ENCODE data around the gene ADGRG6.
"Not testable (repeated sequence)": the region's sequence is repeated elsewhere in the genome, so short reads cannot be mapped to it uniquely, and the experiment has no call there.

The ADGRG6 gene

DNA sequence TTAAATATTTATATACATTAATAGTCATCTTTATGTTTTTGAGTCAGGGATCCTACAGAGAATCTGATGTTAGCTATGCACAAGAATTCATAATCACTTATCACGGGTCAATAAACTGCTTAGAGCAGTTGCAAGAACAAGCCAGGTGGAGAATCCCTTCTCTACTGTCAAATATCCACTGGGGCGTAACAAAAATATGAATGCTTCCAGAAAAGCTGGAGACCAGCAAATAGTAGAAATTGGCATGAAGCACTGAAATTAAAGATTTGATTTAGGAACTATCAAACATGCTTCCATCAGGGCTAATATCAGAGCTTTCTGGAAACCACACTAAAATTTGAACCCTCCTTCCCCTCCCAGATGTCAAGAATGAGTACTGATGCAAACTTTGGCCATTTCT is 37.3 kb downstream of the ADGRG6 start:
- no peak overlapping the region for H3K27ac ChIP-seq (ENCODE audit: low read length)
- H3K27me3 ChIP-seq (ENCODE audit: control insufficient read depth, insufficient read depth, low read length) = no peaks in the 10 kb centered on the region
- H3K9me3 ChIP-seq (ENCODE audit: control insufficient read depth, low read depth, low read length) = no peaks in the 10 kb centered on the region
- no peaks in the 10 kb centered on the region for H3K36me3 ChIP-seq (ENCODE audit: control insufficient read depth, low read depth, low read length)
- H3K4me1 ChIP-seq (ENCODE audit: control insufficient read depth, low read depth, low read length) = no peaks in the 10 kb centered on the region
- no peak overlapping the region for H3K4me3 ChIP-seq (ENCODE audit: low read length)
- no peak overlapping the region for H3K9ac ChIP-seq (ENCODE audit: low read length)

DNA sequence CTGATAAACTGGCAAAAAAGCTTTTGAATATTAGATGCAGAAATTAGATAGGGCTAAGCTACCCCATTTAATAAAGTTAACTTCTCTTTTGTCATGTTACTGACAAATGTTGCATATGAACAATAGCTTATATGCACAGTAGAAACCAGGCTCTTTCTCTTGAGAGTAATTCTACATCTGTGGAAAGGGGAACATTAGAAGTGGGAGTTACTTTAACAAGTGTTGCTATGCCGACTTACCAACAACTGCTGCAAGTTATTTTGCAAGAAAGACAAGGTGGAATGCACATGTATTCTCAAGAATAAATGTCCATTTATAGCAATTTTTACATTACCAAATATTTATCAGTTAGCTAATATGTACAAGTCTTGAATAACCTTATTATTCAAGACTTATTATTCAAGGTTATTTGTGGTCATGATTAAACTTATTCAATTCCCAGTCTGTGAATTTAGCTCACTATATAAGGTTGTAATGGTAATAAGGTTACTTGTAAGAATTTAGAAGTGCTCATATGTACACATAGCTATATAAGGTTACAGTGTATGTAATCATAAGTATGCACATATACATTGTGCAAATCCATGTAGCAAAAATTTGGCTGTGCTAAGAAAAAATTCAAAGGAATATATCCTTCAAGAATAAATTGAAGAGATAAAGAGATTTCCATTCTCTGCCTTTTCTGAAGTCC is 38.3 kb downstream of the ADGRG6 start:
- Histone ChIP-seq H3K36me3 (ENCODE audit: control insufficient read depth, low read depth, low read length) (no peaks in the 10 kb centered on the region), H3K27me3 (ENCODE audit: control insufficient read depth, insufficient read depth, low read length) (no peaks in the 10 kb centered on the region), H3K9ac (ENCODE audit: low read length) (no peak overlapping the region), H3K4me1 (ENCODE audit: control insufficient read depth, low read depth, low read length) (no peaks in the 10 kb centered on the region), H3K9me3 (ENCODE audit: control insufficient read depth, low read depth, low read length) (no peaks in the 10 kb centered on the region), H3K4me3 (ENCODE audit: low read length) (no peak overlapping the region), H3K27ac (ENCODE audit: low read length) (no peak overlapping the region)

DNA sequence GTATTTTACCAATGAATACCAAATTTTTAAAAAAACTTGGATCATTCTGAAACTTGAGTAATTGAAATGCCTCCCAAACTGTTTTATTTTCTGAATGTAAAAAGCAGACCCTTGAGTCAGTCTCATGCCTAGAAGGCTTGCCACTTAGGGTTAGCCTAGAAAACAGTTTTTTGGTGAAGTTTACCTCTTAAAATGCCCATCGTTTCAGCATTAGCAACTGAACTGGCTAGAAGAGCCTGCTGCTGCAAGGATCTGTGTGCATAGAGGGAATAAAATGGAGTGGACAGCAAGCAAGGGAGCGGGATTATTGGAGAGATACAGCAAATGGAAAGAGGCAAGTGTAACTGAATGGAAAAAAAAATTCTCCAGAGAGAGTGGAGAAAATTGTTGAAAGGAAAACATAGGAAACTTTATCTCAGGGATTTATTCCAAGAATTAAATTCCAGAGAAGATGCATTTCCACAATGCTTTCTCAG is 40.1 kb downstream of the ADGRG6 start:
- H3K27me3 ChIP-seq (ENCODE audit: control insufficient read depth, insufficient read depth, low read length) = no peaks in the 10 kb centered on the region
- H3K4me3 ChIP-seq (ENCODE audit: low read length) = no peak overlapping the region
- no peak overlapping the region for H3K27ac ChIP-seq (ENCODE audit: low read length)
- no peaks in the 10 kb centered on the region for H3K36me3 ChIP-seq (ENCODE audit: control insufficient read depth, low read depth, low read length)
- no peaks in the 10 kb centered on the region for H3K4me1 ChIP-seq (ENCODE audit: control insufficient read depth, low read depth, low read length)
- H3K9me3 ChIP-seq (ENCODE audit: control insufficient read depth, low read depth, low read length) = no peaks in the 10 kb centered on the region
- H3K9ac ChIP-seq (ENCODE audit: low read length) = no peak overlapping the region

DNA sequence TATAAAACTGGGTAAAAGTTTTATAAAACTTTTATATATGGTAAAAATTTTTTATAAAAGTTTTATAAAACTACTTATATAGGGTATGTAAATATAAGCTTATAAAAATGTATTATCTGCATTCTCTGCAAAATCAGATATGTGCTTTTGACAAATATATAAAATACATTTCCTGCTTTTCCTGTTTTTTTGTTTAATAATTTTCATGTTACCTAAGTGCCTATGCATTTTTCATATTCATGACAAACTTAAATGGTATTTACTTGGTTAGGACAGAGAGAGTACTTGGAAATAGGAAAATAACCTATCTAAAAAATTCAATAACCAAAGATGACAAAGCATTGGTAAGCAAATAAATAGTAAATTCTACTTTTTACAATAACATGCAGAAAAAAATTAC is 41.2 kb downstream of the ADGRG6 start:
- Histone ChIP-seq H3K9ac (ENCODE audit: low read length) (no peak overlapping the region), H3K27me3 (ENCODE audit: control insufficient read depth, insufficient read depth, low read length) (no peaks in the 10 kb centered on the region), H3K4me3 (ENCODE audit: low read length) (no peak overlapping the region), H3K27ac (ENCODE audit: low read length) (no peak overlapping the region), H3K9me3 (ENCODE audit: control insufficient read depth, low read depth, low read length) (no peaks in the 10 kb centered on the region), H3K4me1 (ENCODE audit: control insufficient read depth, low read depth, low read length) (no peaks in the 10 kb centered on the region), H3K36me3 (ENCODE audit: control insufficient read depth, low read depth, low read length) (no peaks in the 10 kb centered on the region)

DNA sequence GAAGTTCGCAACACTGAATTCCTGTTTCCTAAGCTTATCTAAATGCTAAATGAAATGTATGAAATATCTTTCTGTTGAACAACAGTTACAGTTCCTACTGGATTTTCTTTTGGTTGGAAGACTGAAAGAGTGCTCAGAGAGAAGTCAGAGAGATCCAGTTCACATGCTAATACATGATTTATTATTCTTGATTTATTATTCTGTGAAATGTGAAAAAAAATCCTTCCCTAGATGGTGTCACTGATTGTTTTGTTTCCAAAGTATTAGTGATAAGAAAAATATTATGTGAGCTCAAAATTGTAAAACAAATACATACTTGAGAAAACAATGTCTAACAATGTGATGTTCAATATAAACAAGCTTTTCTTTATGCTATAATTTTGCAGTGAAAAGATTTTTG is 42.1 kb downstream of the ADGRG6 start:
- Histone ChIP-seq H3K27ac (ENCODE audit: low read length) (no peak overlapping the region), H3K9me3 (ENCODE audit: control insufficient read depth, low read depth, low read length) (no peaks in the 10 kb centered on the region), H3K9ac (ENCODE audit: low read length) (no peak overlapping the region), H3K36me3 (ENCODE audit: control insufficient read depth, low read depth, low read length) (no peaks in the 10 kb centered on the region), H3K4me3 (ENCODE audit: low read length) (no peak overlapping the region), H3K27me3 (ENCODE audit: control insufficient read depth, insufficient read depth, low read length) (no peaks in the 10 kb centered on the region), H3K4me1 (ENCODE audit: control insufficient read depth, low read depth, low read length) (no peaks in the 10 kb centered on the region)

DNA sequence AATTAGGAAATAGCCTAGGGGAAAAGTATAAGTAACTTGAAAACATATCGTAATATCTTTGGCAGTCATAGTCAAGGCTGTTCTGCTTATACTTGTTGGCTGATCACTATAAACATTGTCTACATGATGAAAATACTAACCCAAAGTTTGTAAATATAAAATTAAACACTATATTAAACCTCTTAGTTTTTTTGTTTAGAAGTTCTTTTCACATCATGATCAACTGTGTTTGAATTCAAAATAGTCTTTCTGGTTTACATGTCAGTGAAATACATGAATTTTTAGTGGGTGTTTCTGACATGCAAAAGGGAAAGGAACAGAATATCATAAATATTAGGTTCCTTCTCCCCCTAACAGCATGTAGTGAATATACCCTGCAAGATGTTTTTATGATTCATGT is 43.5 kb downstream of the ADGRG6 start:
- H3K4me3 ChIP-seq (ENCODE audit: low read length) = no peak overlapping the region
- no peak overlapping the region for H3K27ac ChIP-seq (ENCODE audit: low read length)
- H3K4me1 ChIP-seq (ENCODE audit: control insufficient read depth, low read depth, low read length) = no peaks in the 10 kb centered on the region
- no peak overlapping the region for H3K9ac ChIP-seq (ENCODE audit: low read length)
- no peaks in the 10 kb centered on the region for H3K36me3 ChIP-seq (ENCODE audit: control insufficient read depth, low read depth, low read length)
- no peaks in the 10 kb centered on the region for H3K27me3 ChIP-seq (ENCODE audit: control insufficient read depth, insufficient read depth, low read length)
- H3K9me3 ChIP-seq (ENCODE audit: control insufficient read depth, low read depth, low read length) = no peaks in the 10 kb centered on the region

DNA sequence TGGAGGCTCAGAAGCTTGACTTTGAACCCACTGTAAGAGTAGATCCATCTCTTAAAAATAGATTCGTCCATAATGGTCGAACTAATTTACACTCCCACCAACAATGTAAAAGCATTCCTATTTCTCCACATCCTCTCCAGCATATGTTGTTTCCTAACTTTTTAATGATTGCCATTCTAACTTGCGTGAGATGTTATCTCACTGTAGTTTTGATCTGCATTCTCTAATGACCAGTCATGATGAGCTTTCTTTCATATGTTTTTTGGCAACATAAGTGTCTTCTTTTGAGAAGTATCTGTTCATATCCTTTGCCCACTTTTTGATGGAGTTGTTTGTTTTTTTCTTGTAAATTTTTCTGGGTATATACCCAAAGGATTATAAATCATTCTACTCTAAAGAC is 44.4 kb downstream of the ADGRG6 start:
- H3K4me3 ChIP-seq (ENCODE audit: low read length); H3K9me3 ChIP-seq (ENCODE audit: control insufficient read depth, low read depth, low read length); H3K27ac ChIP-seq (ENCODE audit: low read length); H3K4me1 ChIP-seq (ENCODE audit: control insufficient read depth, low read depth, low read length); H3K36me3 ChIP-seq (ENCODE audit: control insufficient read depth, low read depth, low read length); H3K27me3 ChIP-seq (ENCODE audit: control insufficient read depth, insufficient read depth, low read length); H3K9ac ChIP-seq (ENCODE audit: low read length): not testable (repeated sequence)

DNA sequence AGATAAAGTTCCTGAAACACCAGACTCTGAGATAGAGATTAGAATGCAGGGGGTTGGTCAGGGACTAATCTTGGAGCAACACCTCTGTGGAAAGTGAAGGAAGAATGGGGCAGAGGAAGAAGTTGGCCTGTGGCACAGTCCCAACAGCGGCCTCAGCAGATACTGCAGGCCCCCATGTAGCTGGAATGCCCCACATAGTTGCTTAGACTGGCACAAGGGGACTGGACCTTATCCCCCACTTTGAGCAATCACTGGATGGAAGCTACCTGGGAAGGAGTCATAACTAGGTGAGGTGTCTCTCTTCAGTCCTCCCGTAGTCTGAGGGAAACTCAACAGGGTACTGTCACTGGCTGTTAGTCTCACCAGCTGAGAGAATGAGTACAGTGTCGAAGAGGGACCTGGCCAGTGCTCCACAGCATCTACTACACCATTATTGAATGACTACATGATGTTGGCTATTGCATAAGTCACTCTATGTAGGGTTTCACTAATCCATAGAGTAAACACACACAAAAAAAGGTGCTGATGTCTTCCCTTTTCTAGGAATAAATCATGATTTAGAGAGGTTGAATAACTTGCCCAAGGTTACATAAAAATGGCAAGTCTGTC is 47.5 kb downstream of the ADGRG6 start:
- H3K4me3 ChIP-seq (ENCODE audit: low read length) = no peak overlapping the region
- no peaks in the 10 kb centered on the region for H3K4me1 ChIP-seq (ENCODE audit: control insufficient read depth, low read depth, low read length)
- no peaks in the 10 kb centered on the region for H3K27me3 ChIP-seq (ENCODE audit: control insufficient read depth, insufficient read depth, low read length)
- H3K36me3 ChIP-seq (ENCODE audit: control insufficient read depth, low read depth, low read length) = no peaks in the 10 kb centered on the region
- H3K9me3 ChIP-seq (ENCODE audit: control insufficient read depth, low read depth, low read length) = no peaks in the 10 kb centered on the region
- no peak overlapping the region for H3K27ac ChIP-seq (ENCODE audit: low read length)
- no peak overlapping the region for H3K9ac ChIP-seq (ENCODE audit: low read length)

DNA sequence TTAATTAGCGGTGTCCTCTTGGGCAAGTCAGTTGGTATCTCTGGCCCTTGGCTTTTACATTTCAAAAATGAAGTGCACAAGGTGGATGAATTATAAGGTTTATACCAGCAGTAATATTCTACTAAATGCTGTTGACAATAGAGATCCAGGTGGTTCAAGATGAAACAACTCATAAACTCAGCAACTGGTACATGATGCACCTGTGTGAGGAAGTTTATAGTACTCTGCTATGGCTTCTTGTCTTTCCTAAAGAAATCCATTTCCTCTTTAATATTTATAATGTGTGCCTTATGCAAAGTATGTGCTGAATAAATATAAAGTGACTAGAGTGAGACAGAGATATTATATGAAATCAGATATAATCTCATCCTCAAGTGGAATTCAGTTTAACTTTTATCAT is 48.5 kb downstream of the ADGRG6 start:
- H3K9ac ChIP-seq (ENCODE audit: low read length) = no peak overlapping the region
- H3K27me3 ChIP-seq (ENCODE audit: control insufficient read depth, insufficient read depth, low read length) = no peaks in the 10 kb centered on the region
- no peak overlapping the region for H3K27ac ChIP-seq (ENCODE audit: low read length)
- no peak overlapping the region for H3K4me3 ChIP-seq (ENCODE audit: low read length)
- no peaks in the 10 kb centered on the region for H3K9me3 ChIP-seq (ENCODE audit: control insufficient read depth, low read depth, low read length)
- no peaks in the 10 kb centered on the region for H3K4me1 ChIP-seq (ENCODE audit: control insufficient read depth, low read depth, low read length)
- no peaks in the 10 kb centered on the region for H3K36me3 ChIP-seq (ENCODE audit: control insufficient read depth, low read depth, low read length)

DNA sequence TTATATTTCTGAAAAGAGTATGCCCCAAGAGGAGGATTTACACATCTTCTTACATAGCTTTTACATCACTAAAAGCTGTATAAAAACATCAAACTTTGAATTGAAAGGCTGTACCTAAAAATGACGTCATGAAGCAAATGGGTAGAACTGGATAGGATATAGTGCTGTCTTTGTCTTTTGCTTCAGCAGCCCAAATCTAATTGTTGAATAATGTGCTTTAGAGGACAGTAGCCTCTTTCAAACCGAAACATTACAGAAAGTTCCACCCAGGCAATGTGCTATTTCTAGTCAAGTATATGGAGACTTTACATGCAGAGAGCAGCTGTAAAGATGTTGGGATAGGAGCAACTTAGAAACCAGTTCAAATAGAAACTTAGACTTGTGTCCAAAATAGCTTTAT is 51.9 kb downstream of the ADGRG6 start:
- Histone ChIP-seq H3K27ac (ENCODE audit: low read length) (no peak overlapping the region), H3K4me1 (ENCODE audit: control insufficient read depth, low read depth, low read length) (no peaks in the 10 kb centered on the region), H3K27me3 (ENCODE audit: control insufficient read depth, insufficient read depth, low read length) (no peaks in the 10 kb centered on the region), H3K4me3 (ENCODE audit: low read length) (no peak overlapping the region), H3K36me3 (ENCODE audit: control insufficient read depth, low read depth, low read length) (no peaks in the 10 kb centered on the region), H3K9ac (ENCODE audit: low read length) (no peak overlapping the region), H3K9me3 (ENCODE audit: control insufficient read depth, low read depth, low read length) (no peaks in the 10 kb centered on the region)

DNA sequence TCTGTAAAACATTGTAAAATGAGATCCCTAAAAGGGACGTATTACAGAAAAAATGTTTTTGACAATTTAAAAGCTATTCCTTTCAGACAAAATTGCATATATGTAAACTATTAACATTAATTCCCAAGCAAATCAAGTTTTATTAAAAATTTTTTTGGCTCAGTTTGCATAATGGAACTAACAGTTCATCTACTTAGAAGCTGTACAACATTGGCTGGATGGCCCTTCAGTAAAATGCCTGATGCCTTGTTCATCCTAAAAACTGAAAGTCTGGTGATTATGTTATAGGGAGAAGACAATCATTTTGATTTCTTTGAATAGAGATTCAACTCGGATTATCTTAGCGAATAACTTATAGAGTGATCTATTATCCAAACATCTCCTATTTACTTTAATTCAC is 52.8 kb downstream of the ADGRG6 start:
- H3K4me1 ChIP-seq (ENCODE audit: control insufficient read depth, low read depth, low read length) = no peaks in the 10 kb centered on the region
- no peak overlapping the region for H3K4me3 ChIP-seq (ENCODE audit: low read length)
- no peak overlapping the region for H3K27ac ChIP-seq (ENCODE audit: low read length)
- H3K9ac ChIP-seq (ENCODE audit: low read length) = no peak overlapping the region
- no peaks in the 10 kb centered on the region for H3K36me3 ChIP-seq (ENCODE audit: control insufficient read depth, low read depth, low read length)
- H3K9me3 ChIP-seq (ENCODE audit: control insufficient read depth, low read depth, low read length) = no peaks in the 10 kb centered on the region
- H3K27me3 ChIP-seq (ENCODE audit: control insufficient read depth, insufficient read depth, low read length) = no peaks in the 10 kb centered on the region

DNA sequence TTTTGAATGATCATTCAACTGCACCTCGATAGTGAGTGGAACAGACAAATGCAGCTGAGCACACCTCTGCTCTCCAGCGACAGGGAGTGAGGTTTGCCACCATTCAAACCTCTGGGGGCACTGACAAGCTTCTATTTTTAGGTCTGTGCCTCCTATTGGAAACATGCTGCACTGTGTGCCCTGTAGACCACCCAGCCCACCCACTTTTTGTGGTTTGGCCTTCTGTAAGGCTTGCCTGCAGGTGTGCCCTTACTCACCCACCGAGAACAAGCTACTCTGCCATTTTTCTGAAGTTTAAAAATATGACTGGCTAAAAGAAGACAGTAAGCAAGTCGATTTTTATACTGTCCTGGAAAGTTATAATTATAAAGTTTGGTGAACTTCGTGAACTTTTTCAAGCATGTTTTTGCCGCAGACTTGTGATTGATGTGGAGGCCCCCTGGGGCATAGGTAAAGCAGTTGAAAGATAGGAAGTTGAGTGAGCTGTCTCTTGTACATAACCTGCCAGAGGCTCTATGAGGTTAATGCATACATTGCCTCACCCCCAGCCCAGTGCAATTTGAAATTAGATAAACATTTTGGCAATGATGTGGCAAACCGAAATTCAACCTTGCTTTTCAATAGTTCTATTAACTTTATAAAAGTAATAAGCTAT is 53.8 kb downstream of the ADGRG6 start:
- Histone ChIP-seq H3K27ac (ENCODE audit: low read length) (no peak overlapping the region), H3K9me3 (ENCODE audit: control insufficient read depth, low read depth, low read length) (no peaks in the 10 kb centered on the region), H3K4me1 (ENCODE audit: control insufficient read depth, low read depth, low read length) (no peaks in the 10 kb centered on the region)

More for the DNA sequence above, 53.8 kb downstream of the ADGRG6 start:
- no peaks in the 10 kb centered on the region for H3K36me3 ChIP-seq (ENCODE audit: control insufficient read depth, low read depth, low read length)
- H3K4me3 ChIP-seq (ENCODE audit: low read length) = no peak overlapping the region
- H3K27me3 ChIP-seq (ENCODE audit: control insufficient read depth, insufficient read depth, low read length) = no peaks in the 10 kb centered on the region
- no peak overlapping the region for H3K9ac ChIP-seq (ENCODE audit: low read length)

All from iPS-18a (cell line).